Endothelial cell of umbilical vein (primary cell): ENCODE results near the gene RELCH. TPM values are rescaled to one million over a fixed set of nuclear protein-coding genes. Genes with fewer than 3 reads are reported as not detected.

Experiments used
- BruUV-seq: library from RNA; stranded (reverse); fragments of 400-500 nt; replicated peaks from 2 replicates; lab custom pipeline; 2021; lab: Mats Ljungman, UMichigan
- CTCF ChIA-PET: fragments of 300-600, 350-600 bp; sonication (Branson Sonifier 250); formaldehyde crosslinking; loops from one replicate; lab custom pipeline; 2021; ENCODE audit warnings: antibody characterized with exemption, inconsistent platforms; lab: Charles Lee
- POLR2A ChIA-PET: fragments of 300-600, 350-600 bp; sonication (Branson Sonifier 250); formaldehyde crosslinking; loops from one replicate; lab custom pipeline; 2021; ENCODE audit warnings: antibody characterized with exemption, inconsistent platforms; lab: Charles Lee
- DNase-seq: peaks from one replicate; pipeline ENCODE4 v3.0.0-alpha.2; 2011; ENCODE audit warnings: low read depth, low spot score
- FAIRE-seq: peaks from 2 replicates; lab custom pipeline; 2011; peaks lifted over from hg19 to GRCh38; lab: Jason Lieb, UNC
- H2AFZ ChIP-seq: 2 replicates; pipeline ENCODE4 v1.6.0; 2012; ENCODE audit warnings: low read depth, low read length, control low read depth, inconsistent platforms
- H3K27ac ChIP-seq: 2 replicates; pipeline ENCODE4 v1.5.1; 2011; ENCODE audit warnings: low read depth, mild to moderate bottlenecking, control low read depth, low read length, moderate library complexity; ENCODE audit not compliant: insufficient read depth
- H3K27me3 ChIP-seq, 2 experiments: 2 replicates each; pipeline versions ENCODE4 v1.6.0 to v1.6.1; 2011; ENCODE audit warnings: low read length in 2 of 2, mixed read lengths in 1 of 2; ENCODE audit not compliant: control insufficient read depth in 2 of 2, insufficient read depth in 2 of 2
- H3K36me3 ChIP-seq, 2 experiments: 2 replicates in 1 of 2; 3 replicates in 1 of 2; pipeline ENCODE4 v1.5.1; 2011; ENCODE audit warnings: low read length in 2 of 2, mild to moderate bottlenecking in 1 of 2, moderate library complexity in 1 of 2; ENCODE audit not compliant: control insufficient read depth in 2 of 2, insufficient read depth in 2 of 2; ENCODE audit errors: extremely low read depth in 1 of 2
- H3K4me1 ChIP-seq: 3 replicates; pipeline ENCODE4 v1.5.1; 2011; ENCODE audit warnings: mild to moderate bottlenecking, low read length; ENCODE audit not compliant: control insufficient read depth, insufficient read depth; ENCODE audit errors: extremely low read depth
- H3K4me2 ChIP-seq: 2 replicates; pipeline ENCODE4 v1.6.1; 2011; ENCODE audit warnings: low read length, control low read depth, mixed read lengths; ENCODE audit not compliant: insufficient read depth
- H3K4me3 ChIP-seq, 3 experiments: fragments of 200-600 bp in 1 of 3; sonication (generic), shearing (Covaris generic) in 1 of 3; replicated peaks in 1 of 3; 2 replicates each; pipeline ENCODE4 v1.5.1; 2011 to 2016; ENCODE audit warnings: control low read depth in 3 of 3, low read length in 3 of 3, mild to moderate bottlenecking in 2 of 3, inconsistent platforms in 1 of 3, low read depth in 1 of 3, moderate library complexity in 1 of 3; ENCODE audit not compliant: insufficient read depth in 1 of 3
- H3K79me2 ChIP-seq: 2 replicates; pipeline ENCODE4 v1.6.0; 2012; ENCODE audit warnings: low read length, inconsistent platforms; ENCODE audit not compliant: control insufficient read depth, insufficient read depth
- H3K9ac ChIP-seq: replicated peaks from 2 replicates; pipeline ENCODE3; 2011; ENCODE audit warnings: low read length, control low read depth; ENCODE audit not compliant: insufficient read depth; ENCODE audit errors: extremely low read depth
- H3K9me1 ChIP-seq: replicated peaks from 3 replicates; pipeline ENCODE4 v1.6.0; 2011; ENCODE audit warnings: mild to moderate bottlenecking, low read length; ENCODE audit not compliant: control insufficient read depth, insufficient read depth; ENCODE audit errors: extremely low read depth
- H3K9me3 ChIP-seq: replicated peaks from 2 replicates; pipeline ENCODE4 v1.5.1; 2012; ENCODE audit warnings: low read length, inconsistent platforms; ENCODE audit not compliant: control insufficient read depth, insufficient read depth
- H4K20me1 ChIP-seq: replicated peaks from 2 replicates; pipeline ENCODE3; 2011; ENCODE audit warnings: mild to moderate bottlenecking, low read length; ENCODE audit not compliant: control insufficient read depth, insufficient read depth; ENCODE audit errors: extremely low read depth
- EZH2 ChIP-seq: IDR thresholded peaks from 2 replicates; pipeline ENCODE4 v1.6.1; 2012; ENCODE audit warnings: borderline replicate concordance, low read depth, mild to moderate bottlenecking, moderate library complexity, low read length, inconsistent platforms; ENCODE audit not compliant: severe bottlenecking
- FOS ChIP-seq: IDR thresholded peaks from 2 replicates; pipeline ENCODE4 v1.6.1; 2011; ENCODE audit warnings: mild to moderate bottlenecking, low read length, moderate library complexity, borderline replicate concordance; ENCODE audit not compliant: insufficient read depth
- GATA2 ChIP-seq: IDR thresholded peaks from 2 replicates; pipeline ENCODE4 v1.7.0; 2011; ENCODE audit warnings: low read depth, mild to moderate bottlenecking, moderate library complexity, mixed read lengths, low read length; ENCODE audit not compliant: insufficient read length, insufficient read depth
- JUN ChIP-seq: IDR thresholded peaks from 2 replicates; pipeline ENCODE4 v1.6.1; 2011; ENCODE audit warnings: borderline replicate concordance, low read depth; ENCODE audit not compliant: insufficient read length, insufficient read depth
- MYC ChIP-seq: IDR thresholded peaks from one replicate; pipeline ENCODE4 v1.6.1; 2011; ENCODE audit warnings: mild to moderate bottlenecking, low read depth, low read length
- POLR2A ChIP-seq: IDR thresholded peaks from 2 replicates; pipeline ENCODE4 v1.6.1; 2012; ENCODE audit warnings: low read depth, mild to moderate bottlenecking, control low read depth, low read length
- POLR2AphosphoS5 ChIP-seq: IDR thresholded peaks from 2 replicates; pipeline ENCODE4 v1.6.1; 2012; ENCODE audit warnings: low read depth, mild to moderate bottlenecking, control low read depth, low read length, moderate library complexity; ENCODE audit not compliant: insufficient read depth
- dilution Hi-C: fragments of 300-500 bp; cut with MboI; formaldehyde crosslinking; loops from one replicate; pipeline ENCODE4 v1.15.0; 2019; ENCODE audit warnings: low sequenced_read_pairs; ENCODE audit not compliant: extremely low pct_ligation_motif_present
- intact Hi-C: fragments of 100-400 bp; cut with micrococcal nuclease; formaldehyde crosslinking; loops from one replicate; pipeline ENCODE4 v1.10.0; 2022
- polyA plus RNA-seq, 4 experiments: library from polyadenylated mRNA; depleted of rRNA in 3 of 4; stranded (reverse) in 3 of 4; unstranded in 1 of 4; fragments of >200 nt; gene quantifications; 2 replicates each; pipeline versions ENCODE4 v1.2.1 to v1.2.3, GENCODE V29; 2011 to 2012; ENCODE audit warnings: missing spikeins in 1 of 4
- total RNA-seq: library from RNA; stranded (reverse); gene quantifications from 2 replicates; pipeline ENCODE4 v1.2.3, GENCODE V29; 2021
- TF ChIP-seq, protein P1 (sequence below): IDR thresholded peaks from 2 replicates; pipeline ENCODE4 v1.6.1; 2011; ENCODE audit not compliant: insufficient read depth, insufficient read length
- TF ChIP-seq, protein P2 (sequence below), 2 donors: IDR thresholded peaks; 1 replicate in 1 of 2; 2 replicates in 1 of 2; pipeline ENCODE4 v1.5.1; 2011; ENCODE audit warnings: low read length in 2 of 2, mild to moderate bottlenecking in 2 of 2, moderate library complexity in 2 of 2, control low read depth in 1 of 2, inconsistent platforms in 1 of 2, low read depth in 1 of 2; ENCODE audit not compliant: insufficient read depth in 1 of 2; ENCODE audit errors: extremely low read depth in 1 of 2

Gene RELCH
- total and polyA plus RNA-seq, 2 donors (not counting 3 experiments of a cell fraction or from before 2014, with no cell fraction given): 6.6 to 25.2 TPM

- DNase-seq: no peak
- Histone ChIP-seq H3K9me3 (no peaks in the 10 kb centered on the region), H3K9ac (no peak overlapping the region), H2AFZ (no peak overlapping the region), H3K9me1 (no peaks in the 10 kb centered on the region), H3K36me3 (no peaks in the 10 kb centered on the region), H3K4me2 (no peak overlapping the region), H3K79me2 (no peaks in the 10 kb centered on the region), H3K27me3 (no peaks in the 10 kb centered on the region), H4K20me1 (no peaks in the 10 kb centered on the region), H3K4me3 (no peak overlapping the region), H3K4me1 (peaks cover 20% of the 10 kb centered on the region), H3K27ac (no peak overlapping the region)
- CTCF ChIA-PET: interaction anchor here (1.1 to 1.7 kb wide), 3 partner anchors 12 to 92 kb away, joined by 3 to 6 read pairs (median 4); partner anchors contain the start of gene TNFRSF11A
- POLR2A ChIA-PET: no interaction called here
- TF ChIP-seq, protein P1, sequence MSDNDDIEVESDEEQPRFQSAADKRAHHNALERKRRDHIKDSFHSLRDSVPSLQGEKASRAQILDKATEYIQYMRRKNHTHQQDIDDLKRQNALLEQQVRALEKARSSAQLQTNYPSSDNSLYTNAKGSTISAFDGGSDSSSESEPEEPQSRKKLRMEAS: no peak
- TF ChIP-seq POLR2AphosphoS5: no peak
- TF ChIP-seq GATA2: no peak
- no peak for TF ChIP-seq JUN
- TF ChIP-seq POLR2A: no peak
- TF ChIP-seq MYC: no peak
- TF ChIP-seq EZH2: no peak
- TF ChIP-seq FOS: no peak
- TF ChIP-seq, protein P2, sequence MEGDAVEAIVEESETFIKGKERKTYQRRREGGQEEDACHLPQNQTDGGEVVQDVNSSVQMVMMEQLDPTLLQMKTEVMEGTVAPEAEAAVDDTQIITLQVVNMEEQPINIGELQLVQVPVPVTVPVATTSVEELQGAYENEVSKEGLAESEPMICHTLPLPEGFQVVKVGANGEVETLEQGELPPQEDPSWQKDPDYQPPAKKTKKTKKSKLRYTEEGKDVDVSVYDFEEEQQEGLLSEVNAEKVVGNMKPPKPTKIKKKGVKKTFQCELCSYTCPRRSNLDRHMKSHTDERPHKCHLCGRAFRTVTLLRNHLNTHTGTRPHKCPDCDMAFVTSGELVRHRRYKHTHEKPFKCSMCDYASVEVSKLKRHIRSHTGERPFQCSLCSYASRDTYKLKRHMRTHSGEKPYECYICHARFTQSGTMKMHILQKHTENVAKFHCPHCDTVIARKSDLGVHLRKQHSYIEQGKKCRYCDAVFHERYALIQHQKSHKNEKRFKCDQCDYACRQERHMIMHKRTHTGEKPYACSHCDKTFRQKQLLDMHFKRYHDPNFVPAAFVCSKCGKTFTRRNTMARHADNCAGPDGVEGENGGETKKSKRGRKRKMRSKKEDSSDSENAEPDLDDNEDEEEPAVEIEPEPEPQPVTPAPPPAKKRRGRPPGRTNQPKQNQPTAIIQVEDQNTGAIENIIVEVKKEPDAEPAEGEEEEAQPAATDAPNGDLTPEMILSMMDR (IDR thresholded peaks at IDR 0.05; ENCODE audit: extremely low read depth in 1 of 2, insufficient read depth in 1 of 2, low read depth in 1 of 2, low read length in 2 of 2): no peak
- intact Hi-C loops: no loop called here
- dilution Hi-C loops: no loop called here
- BruUV-seq: no TSS peak
- FAIRE-seq: no peak
These were observed 153.9 kb downstream of the RELCH start for GRCh38 chr18:62340996-62341395.
